ENCODE data around the gene TERC. TPM values are rescaled to one million over a fixed set of nuclear protein-coding genes. Genes with fewer than 3 reads are reported as not detected.
A peak's percentile ranks its signal among the peaks of the same experiment; 100 is the strongest.

TERC gene
- total RNA-seq, 2 donors from 2014 or later, result 9.4 to 11.1 TPM

GRCh38 chr3:169812332-169813235 is 47.7 kb upstream of the TERC start, which contains the start of the genes LRRC34 and LRRIQ4:
Gene LRRC34 (minus strand): TSS chr3:169812904. CDS start chr3:169812548, 356 bp downstream.
Gene LRRIQ4 (plus strand): TSS chr3:169812870. CDS start chr3:169821922, 9,052 bp downstream.
- 25 to 42% methylated on average over 25 to 56 of the region's 56 CpGs for WGBS, 2 experiments (ENCODE audit: insufficient coverage in 1 of 2, insufficient read length in 1 of 2)
- Histone ChIP-seq H3K9ac (ENCODE audit: extremely low read depth, low read length, poor library complexity, severe bottlenecking) (peak within 1 kb of the TSS; percentile 52), H3K36me3 (ENCODE audit: control insufficient read depth, insufficient read depth, low read length) (no peaks in the 10 kb centered on the region), H3K4me1 (ENCODE audit: control insufficient read depth, insufficient read depth, low read length) (no peaks in the 10 kb centered on the region), H3K27me3 (ENCODE audit: control insufficient read depth, insufficient read depth, low read length, poor library complexity, severe bottlenecking) (no peaks in the 10 kb centered on the region), H3K9me3 (ENCODE audit: control insufficient read depth, low read length) (peaks cover 11% of the 10 kb centered on the region), H3K4me3 (ENCODE audit: low read length) (peak within 1 kb of the TSS; percentile 74), H3K27ac (ENCODE audit: low read depth, low read length) (peak within 1 kb of the TSS; percentile 83)
- peak; percentile 20 for TF ChIP-seq CTCF (conservative IDR thresholded peaks at IDR 0.05)
- H3K9me3 Mint-ChIP-seq, result peaks cover 14% of the 10 kb centered on the region
- DNase-seq, result peak; percentile 94
- H3K4me3 Mint-ChIP-seq, result peak within 1 kb of the TSS; percentile 71
- H3K36me3 Mint-ChIP-seq (ENCODE audit: low read depth), result peaks cover 4% of the 10 kb centered on the region
- peak within 1 kb of the TSS; percentile 93 for H3K27ac Mint-ChIP-seq
- H3K27me3 Mint-ChIP-seq (ENCODE audit: insufficient read depth), result peaks cover 11% of the 10 kb centered on the region
- H3K4me1 Mint-ChIP-seq, result peaks cover 17% of the 10 kb centered on the region

- H3K4me1 ChIP-seq (ENCODE audit: control insufficient read depth, insufficient read depth, low read length), result no peaks in the 10 kb centered on the region
- peaks cover 11% of the 10 kb centered on the region for H3K27me3 Mint-ChIP-seq (ENCODE audit: insufficient read depth)
- peak overlapping the region; percentile 74 for H3K4me3 ChIP-seq (ENCODE audit: low read length)
- H3K27me3 ChIP-seq (ENCODE audit: control insufficient read depth, insufficient read depth, low read length, poor library complexity, severe bottlenecking), result no peaks in the 10 kb centered on the region
- TF ChIP-seq CTCF (conservative IDR thresholded peaks at IDR 0.05), result no peak
- no peaks in the 10 kb centered on the region for H3K36me3 ChIP-seq (ENCODE audit: control insufficient read depth, insufficient read depth, low read length)
- H3K27ac ChIP-seq (ENCODE audit: low read depth, low read length), result peak overlapping the region; percentile 83
- H3K4me1 Mint-ChIP-seq, result peaks cover 17% of the 10 kb centered on the region
- no peak for DNase-seq
- H3K9me3 ChIP-seq (ENCODE audit: control insufficient read depth, low read length), result peaks cover 11% of the 10 kb centered on the region
- H3K9me3 Mint-ChIP-seq, result peaks cover 14% of the 10 kb centered on the region
- H3K9ac ChIP-seq (ENCODE audit: extremely low read depth, low read length, poor library complexity, severe bottlenecking), result peak overlapping the region; percentile 52
- peaks cover 4% of the 10 kb centered on the region for H3K36me3 Mint-ChIP-seq (ENCODE audit: low read depth)
- no peak overlapping the region for H3K27ac Mint-ChIP-seq
- 52 to 77% methylated on average over 11 to 29 of the region's 29 CpGs for WGBS, 2 experiments (ENCODE audit: insufficient coverage in 1 of 2, insufficient read length in 1 of 2)
- peak overlapping the region; percentile 71 for H3K4me3 Mint-ChIP-seq
Measured at GRCh38 chr3:169811631-169812331, 46.9 kb upstream of the TERC start.

- no peak overlapping the region for H3K27ac ChIP-seq (ENCODE audit: low read depth, low read length)
- Mint-ChIP-seq H3K4me3 (no peak overlapping the region), H3K27me3 (ENCODE audit: insufficient read depth) (peaks cover 5% of the 10 kb centered on the region), H3K4me1 (peaks cover 17% of the 10 kb centered on the region), H3K27ac (peak overlapping the region; percentile 2), H3K9me3 (peaks cover 2% of the 10 kb centered on the region), H3K36me3 (ENCODE audit: low read depth) (peaks cover 10% of the 10 kb centered on the region)
- no peaks in the 10 kb centered on the region for H3K27me3 ChIP-seq (ENCODE audit: control insufficient read depth, insufficient read depth, low read length, poor library complexity, severe bottlenecking)
- WGBS, 2 experiments (ENCODE audit: insufficient coverage in 1 of 2, insufficient read length in 1 of 2), result 86 to 91% methylated on average over 1 to 2 of the region's 2 CpGs
- no peak for DNase-seq
- H3K4me3 ChIP-seq (ENCODE audit: low read length), result no peak overlapping the region
- no peak for TF ChIP-seq CTCF (conservative IDR thresholded peaks at IDR 0.05)
- no peaks in the 10 kb centered on the region for H3K36me3 ChIP-seq (ENCODE audit: control insufficient read depth, insufficient read depth, low read length)
- H3K9ac ChIP-seq (ENCODE audit: extremely low read depth, low read length, poor library complexity, severe bottlenecking), result no peak overlapping the region
- no peaks in the 10 kb centered on the region for H3K4me1 ChIP-seq (ENCODE audit: control insufficient read depth, insufficient read depth, low read length)
- H3K9me3 ChIP-seq (ENCODE audit: control insufficient read depth, low read length), result no peaks in the 10 kb centered on the region
Measured at GRCh38 chr3:169809230-169809795, 44.5 kb upstream of the TERC start.

All from endodermal cell (in vitro differentiated cells).